GM21528 (cell line): ENCODE data around the gene MCAT.
"Not testable (repeated sequence)": the region's sequence is repeated elsewhere in the genome, so short reads cannot be mapped to it uniquely, and the experiment has no call there.

Experiments
- ATAC-seq: cut with Tn5 transposase; IDR thresholded peaks from one replicate; pipeline ENCODE4 v1.9.1; 2021; ENCODE audit warnings: mild to moderate bottlenecking, moderate library complexity; ENCODE audit not compliant: unreplicated experiment, low FRiP score

Gene MCAT

GRCh38 chr22:43129426-43130425 lies 13.5 kb downstream of the MCAT start:
- ATAC-seq: no peak

GRCh38 chr22:43128928-43129424 lies 14.2 kb downstream of the MCAT start:
- ATAC-seq: no peak

GRCh38 chr22:43128116-43128515 lies 15.1 kb downstream of the MCAT start:
- ATAC-seq: no peak

GRCh38 chr22:43127166-43127908 lies 15.9 kb downstream of the MCAT start:
- ATAC-seq: no peak

GRCh38 chr22:43126501-43127165 lies 16.6 kb downstream of the MCAT start:
- no peak for ATAC-seq

GRCh38 chr22:43118953-43119458 lies 24.2 kb downstream of the MCAT start:
- ATAC-seq: peak; percentile 60

- ATAC-seq: no peak
Measured at GRCh38 chr22:43118024-43118849, 25.0 kb downstream of the MCAT start.

- ATAC-seq: no peak
Measured at GRCh38 chr22:43116932-43117331, 26.3 kb downstream of the MCAT start.

GRCh38 chr22:43114958-43115357 lies 28.2 kb downstream of the MCAT start:
- no peak for ATAC-seq

GRCh38 chr22:43113526-43114251 lies 29.5 kb downstream of the MCAT start:
- ATAC-seq: no peak

GRCh38 chr22:43110927-43111623 lies 32.1 kb downstream of the MCAT start:
- ATAC-seq: no peak

- no peak for ATAC-seq
Measured at GRCh38 chr22:43110444-43110926, 32.7 kb downstream of the MCAT start, which contains the start of gene BIK. Gene BIK, plus strand, starts transcription at chr22:43110750. Its CDS starts 13,273 bp downstream, at chr22:43124023.

- ATAC-seq: no peak
Measured at GRCh38 chr22:43109921-43110443, 33.2 kb downstream of the MCAT start.

- ATAC-seq: no peak
Measured at GRCh38 chr22:43109511-43109910, 33.7 kb downstream of the MCAT start.

- no peak for ATAC-seq
Measured at GRCh38 chr22:43106302-43106701, 36.9 kb downstream of the MCAT start.

- ATAC-seq: not testable (repeated sequence)
Measured at GRCh38 chr22:43104950-43105349, 38.2 kb downstream of the MCAT start.

GRCh38 chr22:43104056-43104625 lies 39.1 kb downstream of the MCAT start:
- not testable (repeated sequence) for ATAC-seq
